Neural cell (in vitro differentiated cells): ENCODE measurements around the gene PMEL. TPM values are rescaled to one million over a fixed set of nuclear protein-coding genes. Genes with fewer than 3 reads are reported as not detected.

Experiments used
- H2AFZ ChIP-seq: fragments of 200-600, 300-800 bp; sonication (generic), shearing (Covaris generic); 2 replicates; pipeline ENCODE4 v1.6.0; 2014; ENCODE audit warnings: low read depth, mild to moderate bottlenecking, antibody characterized with exemption, low read length, moderate library complexity
- H3F3A ChIP-seq: fragments of 200-600 bp; shearing (Covaris generic); 2 replicates; pipeline ENCODE4 v1.6.1; 2016; ENCODE audit warnings: mild to moderate bottlenecking, moderate library complexity, mixed read lengths, antibody characterized with exemption, low read length; ENCODE audit not compliant: insufficient read depth, poor library complexity, severe bottlenecking
- H3K27ac ChIP-seq: fragments of 200-600, 300-800 bp; sonication (generic), shearing (Covaris generic); 2 replicates; pipeline ENCODE4 v1.5.1; 2014; ENCODE audit warnings: mild to moderate bottlenecking, low read length, moderate library complexity
- H3K27me3 ChIP-seq: fragments of 300-800, 200-600 bp; sonication (generic), shearing (Covaris generic); 2 replicates; pipeline ENCODE4 v1.6.0; 2014; ENCODE audit warnings: mild to moderate bottlenecking, low read depth, low read length, moderate library complexity; ENCODE audit not compliant: insufficient read depth
- H3K36me3 ChIP-seq: fragments of 300-800, 200-600 bp; sonication (generic), shearing (Covaris generic); 2 replicates; pipeline ENCODE4 v1.5.1; 2014; ENCODE audit warnings: mild to moderate bottlenecking, antibody characterized with exemption, low read length, moderate library complexity; ENCODE audit not compliant: insufficient read depth
- H3K4me2 ChIP-seq: fragments of 300-800, 200-600 bp; sonication (generic), shearing (Covaris generic); 2 replicates; pipeline ENCODE4 v1.6.0; 2014; ENCODE audit warnings: mild to moderate bottlenecking, low read length
- H3K4me3 ChIP-seq: fragments of 300-800, 200-600 bp; sonication (generic), shearing (Covaris generic); 2 replicates; pipeline ENCODE4 v1.5.1; 2014; ENCODE audit warnings: mild to moderate bottlenecking, low read length, moderate library complexity
- H3K79me2 ChIP-seq: fragments of 200-600 bp; shearing (Covaris generic); replicated peaks from 2 replicates; pipeline ENCODE4 v1.6.0; 2014; ENCODE audit warnings: mild to moderate bottlenecking, low read length, moderate library complexity; ENCODE audit not compliant: insufficient read depth
- H3K9ac ChIP-seq: fragments of 300-800, 200-600 bp; sonication (generic), shearing (Covaris generic); 2 replicates; pipeline ENCODE4 v1.6.1; 2016; ENCODE audit warnings: mild to moderate bottlenecking, low read length, mixed read lengths
- H3K9me2 ChIP-seq: fragments of 200-600 bp; shearing (Covaris generic); 2 replicates; pipeline ENCODE4 v1.6.1; 2016; ENCODE audit warnings: mild to moderate bottlenecking, low read length, mixed read lengths; ENCODE audit not compliant: insufficient read depth
- H3K9me3 ChIP-seq: fragments of 200-600, 300-800 bp; sonication (generic), shearing (Covaris generic); 2 replicates; pipeline ENCODE4 v1.6.1; 2016; ENCODE audit warnings: mild to moderate bottlenecking, mixed run types, low read length, moderate library complexity, mixed read lengths
- H4K20me1 ChIP-seq: fragments of 200-600 bp; shearing (Covaris generic); 2 replicates; pipeline ENCODE4 v1.6.1; 2016; ENCODE audit warnings: mild to moderate bottlenecking, mixed run types; ENCODE audit not compliant: insufficient read depth
- CTCF ChIP-seq: fragments of 450-650 bp; IDR thresholded peaks from 2 replicates; pipeline ENCODE4 v1.5.1; 2014; ENCODE audit warnings: antibody characterized with exemption, mild to moderate bottlenecking, moderate library complexity; ENCODE audit not compliant: poor library complexity, severe bottlenecking
- EP300 ChIP-seq: fragments of 450-650 bp; conservative IDR thresholded peaks from 2 replicates; pipeline ENCODE4 v1.6.1; 2014; ENCODE audit warnings: antibody characterized with exemption, mild to moderate bottlenecking, moderate library complexity; ENCODE audit not compliant: poor library complexity, severe bottlenecking
- EZH2 ChIP-seq: fragments of 200-600, 300-800 bp; shearing (Covaris generic), sonication (generic); IDR thresholded peaks from 2 replicates; pipeline ENCODE4 v1.6.1; 2014; ENCODE audit warnings: antibody characterized with exemption, low read length, borderline replicate concordance, mild to moderate bottlenecking; ENCODE audit not compliant: insufficient read depth, poor library complexity, severe bottlenecking
- MXI1 ChIP-seq: fragments of 450-650 bp; conservative IDR thresholded peaks from 2 replicates; pipeline ENCODE4 v1.6.1; 2014; ENCODE audit warnings: antibody characterized with exemption, mild to moderate bottlenecking; ENCODE audit not compliant: poor library complexity, severe bottlenecking
- POLR2AphosphoS5 ChIP-seq: IDR thresholded peaks from 2 replicates; pipeline ENCODE4 v1.6.1; 2012
- RAD21 ChIP-seq: fragments of 450-650 bp; conservative IDR thresholded peaks from 2 replicates; pipeline ENCODE4 v1.6.1; 2014; ENCODE audit warnings: antibody characterized with exemption, mild to moderate bottlenecking, moderate library complexity
- REST ChIP-seq: IDR thresholded peaks from 2 replicates; pipeline ENCODE4 v1.6.1; 2012; ENCODE audit warnings: borderline replicate concordance
- SMC3 ChIP-seq: fragments of 450-650 bp; conservative IDR thresholded peaks from 2 replicates; pipeline ENCODE4 v1.6.1; 2014; ENCODE audit warnings: antibody characterized with exemption, mild to moderate bottlenecking, moderate library complexity; ENCODE audit not compliant: poor library complexity
- TAF1 ChIP-seq: IDR thresholded peaks from 2 replicates; pipeline ENCODE4 v1.6.1; 2012; ENCODE audit warnings: low read depth
- polyA plus RNA-seq: library from polyadenylated mRNA; depleted of rRNA; stranded (reverse); fragments of >200 nt; gene quantifications from 2 replicates; pipeline ENCODE4 v1.2.3, GENCODE V29; 2014

PMEL gene
- polyA plus RNA-seq, 1 donor from 2014 or later = not detected

GRCh38 chr12:55946553-55946952, 19.3 kb downstream of the PMEL start:
- Histone ChIP-seq H3K9me3 (no peaks in the 10 kb centered on the region), H3K27ac (no peak overlapping the region)

GRCh38 chr12:55942577-55943136, 23.2 kb downstream of the PMEL start:
- H2AFZ ChIP-seq = no peak overlapping the region
- no peak overlapping the region for H3K4me3 ChIP-seq
- H3F3A ChIP-seq = no peaks in the 10 kb centered on the region
- no peaks in the 10 kb centered on the region for H4K20me1 ChIP-seq
- no peaks in the 10 kb centered on the region for H3K79me2 ChIP-seq
- no peak overlapping the region for H3K9ac ChIP-seq
- TF ChIP-seq CTCF (no peak), EP300 (no peak), POLR2AphosphoS5 (no peak)
- no peaks in the 10 kb centered on the region for H3K27me3 ChIP-seq
- no peaks in the 10 kb centered on the region for H3K36me3 ChIP-seq
- no peaks in the 10 kb centered on the region for H3K9me2 ChIP-seq
- no peaks in the 10 kb centered on the region for H3K9me3 ChIP-seq
- H3K27ac ChIP-seq = no peak overlapping the region
- no peak overlapping the region for H3K4me2 ChIP-seq

More at GRCh38 chr12:55946553-55946952, 19.3 kb downstream of the PMEL start:
- no peaks in the 10 kb centered on the region for H3K27me3 ChIP-seq
- no peaks in the 10 kb centered on the region for H4K20me1 ChIP-seq
- no peaks in the 10 kb centered on the region for H3K36me3 ChIP-seq
- no peak overlapping the region for H3K4me3 ChIP-seq
- no peaks in the 10 kb centered on the region for H3K9me2 ChIP-seq
- no peaks in the 10 kb centered on the region for H3K79me2 ChIP-seq
- H3F3A ChIP-seq = no peaks in the 10 kb centered on the region
- TF ChIP-seq CTCF = no peak
- no peak for TF ChIP-seq MXI1
- TF ChIP-seq TAF1 = no peak
- no peak for TF ChIP-seq EZH2
- TF ChIP-seq SMC3 = no peak
- TF ChIP-seq EP300 = no peak
- no peak for TF ChIP-seq POLR2AphosphoS5
- no peak for TF ChIP-seq REST
- TF ChIP-seq RAD21 = no peak
- H2AFZ ChIP-seq = no peak overlapping the region
- no peak overlapping the region for H3K4me2 ChIP-seq
- H3K9ac ChIP-seq = no peak overlapping the region
